Measurements from ENCODE around the gene ZNF488.

DNA sequence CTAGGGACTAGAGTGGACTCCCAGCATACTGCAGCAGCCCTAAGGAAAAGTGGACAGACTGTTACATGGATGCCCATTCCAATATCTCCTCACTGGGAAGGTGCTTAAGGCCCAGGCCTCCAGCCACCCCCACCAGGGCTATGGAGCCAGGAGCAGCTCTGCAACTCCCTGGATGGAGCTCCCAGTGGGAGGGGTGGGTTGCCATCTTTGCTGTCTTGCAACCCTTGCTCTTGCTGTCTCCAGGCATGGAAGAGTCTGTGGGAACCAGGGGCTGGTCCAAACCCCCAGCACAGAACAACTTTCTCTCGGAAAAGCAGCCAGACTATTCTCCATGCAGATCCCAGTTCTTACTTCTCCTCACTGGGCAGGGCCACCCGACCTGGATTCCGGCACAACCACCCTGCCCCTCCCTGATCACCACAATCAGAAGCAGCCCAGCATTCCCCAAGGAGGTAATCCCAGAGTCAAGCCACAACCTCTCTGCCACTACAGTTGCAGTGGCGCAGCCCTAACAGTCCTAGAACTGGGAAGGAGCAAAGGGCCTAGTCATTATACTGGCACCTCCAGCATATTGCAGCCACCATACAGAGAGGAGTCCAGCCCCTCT, 41.8 kb upstream of the ZNF488 start:
- TF ChIP-seq, protein P1, sequence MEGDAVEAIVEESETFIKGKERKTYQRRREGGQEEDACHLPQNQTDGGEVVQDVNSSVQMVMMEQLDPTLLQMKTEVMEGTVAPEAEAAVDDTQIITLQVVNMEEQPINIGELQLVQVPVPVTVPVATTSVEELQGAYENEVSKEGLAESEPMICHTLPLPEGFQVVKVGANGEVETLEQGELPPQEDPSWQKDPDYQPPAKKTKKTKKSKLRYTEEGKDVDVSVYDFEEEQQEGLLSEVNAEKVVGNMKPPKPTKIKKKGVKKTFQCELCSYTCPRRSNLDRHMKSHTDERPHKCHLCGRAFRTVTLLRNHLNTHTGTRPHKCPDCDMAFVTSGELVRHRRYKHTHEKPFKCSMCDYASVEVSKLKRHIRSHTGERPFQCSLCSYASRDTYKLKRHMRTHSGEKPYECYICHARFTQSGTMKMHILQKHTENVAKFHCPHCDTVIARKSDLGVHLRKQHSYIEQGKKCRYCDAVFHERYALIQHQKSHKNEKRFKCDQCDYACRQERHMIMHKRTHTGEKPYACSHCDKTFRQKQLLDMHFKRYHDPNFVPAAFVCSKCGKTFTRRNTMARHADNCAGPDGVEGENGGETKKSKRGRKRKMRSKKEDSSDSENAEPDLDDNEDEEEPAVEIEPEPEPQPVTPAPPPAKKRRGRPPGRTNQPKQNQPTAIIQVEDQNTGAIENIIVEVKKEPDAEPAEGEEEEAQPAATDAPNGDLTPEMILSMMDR (IDR thresholded peaks at IDR 0.05) = no peak
- no peak for TF ChIP-seq POLR2A (IDR thresholded peaks at IDR 0.05)
